ENCODE measurements around the gene NMD3.
"Not testable (repeated sequence)": the region's sequence is repeated elsewhere in the genome, so short reads cannot be mapped to it uniquely, and the experiment has no call there.

NMD3 gene

DNA sequence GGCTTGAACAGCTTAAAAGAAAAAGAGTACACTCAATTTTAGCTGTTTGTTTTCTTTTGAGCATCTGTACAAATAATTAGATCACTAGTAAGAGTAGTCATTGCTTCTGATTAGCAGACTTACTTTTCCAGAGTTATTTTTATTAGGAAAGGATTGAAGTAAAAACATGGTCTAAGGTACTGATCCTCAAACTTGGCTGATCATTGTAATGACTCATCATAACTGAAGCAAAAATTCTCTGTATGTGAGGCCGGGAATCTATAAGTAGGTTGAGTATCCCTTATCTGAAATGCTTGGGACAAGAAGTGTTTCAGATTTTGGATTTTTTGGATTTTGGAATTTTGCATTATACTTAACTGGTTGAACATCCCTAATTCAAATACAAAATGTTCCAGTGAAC, 12.4 kb downstream of the NMD3 start:
- no peak for DNase-seq

GRCh38 chr3:161236240-161236639, 15.1 kb downstream of the NMD3 start:
- DNase-seq, result no peak

DNA sequence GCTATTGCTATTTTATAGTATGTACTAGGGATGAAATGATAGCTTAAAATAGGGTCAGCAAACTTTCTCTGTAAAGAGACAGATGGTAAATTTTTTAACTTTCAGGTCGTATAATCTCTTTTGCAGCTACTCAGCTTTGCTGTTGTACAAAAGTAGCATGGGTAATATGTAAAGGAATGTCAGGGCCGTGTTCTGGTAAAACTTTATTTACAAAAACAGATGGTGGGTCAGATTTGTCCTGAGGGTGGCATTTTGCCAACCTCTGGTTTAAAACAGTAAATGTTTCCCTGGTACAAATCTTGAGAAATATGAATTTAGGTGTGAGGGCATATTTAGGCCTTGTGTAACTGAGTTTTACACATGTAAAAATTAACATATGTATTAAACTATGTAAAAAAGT, 18.6 kb downstream of the NMD3 start:
- no peak for DNase-seq

DNA sequence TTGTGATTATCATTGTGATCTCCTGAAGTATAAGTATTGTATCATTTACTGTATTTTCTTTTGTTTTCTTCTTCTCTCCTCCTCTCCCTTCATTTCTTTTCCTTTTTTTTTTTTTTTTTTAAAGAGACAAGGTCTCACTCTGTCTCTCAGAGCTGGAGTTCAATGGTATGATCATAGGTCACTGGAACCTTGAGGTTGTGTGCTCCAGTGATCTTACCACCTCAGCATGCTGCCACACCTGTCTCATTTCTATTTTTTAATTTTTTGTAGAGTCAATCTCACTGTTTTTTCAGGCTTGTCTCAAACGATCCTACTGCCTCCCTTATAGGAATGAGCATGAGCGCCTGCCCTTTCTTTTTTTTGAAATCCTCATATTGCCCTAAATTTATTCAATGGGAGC, 23.4 kb downstream of the NMD3 start:
- DNase-seq, result no peak

DNA sequence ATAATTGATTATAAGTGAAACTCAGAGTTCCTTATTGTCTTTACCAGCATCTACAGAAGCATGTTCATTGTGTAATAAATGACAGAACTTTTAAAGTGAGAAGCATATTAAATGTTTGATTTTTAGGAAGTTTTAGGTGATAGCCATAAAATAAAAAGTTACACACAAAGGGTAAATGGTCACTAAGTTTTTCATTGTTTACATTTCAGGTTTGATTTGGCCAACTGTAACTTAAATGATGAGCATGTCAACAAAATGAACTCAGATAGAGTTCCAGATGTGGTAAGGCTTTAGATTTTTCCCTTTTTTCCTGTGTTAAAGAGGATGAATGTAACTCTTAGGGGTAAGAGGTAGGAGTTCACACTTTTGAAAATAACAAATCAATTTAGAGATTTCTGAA, 25.9 kb downstream of the NMD3 start:
- no peak for DNase-seq

DNA sequence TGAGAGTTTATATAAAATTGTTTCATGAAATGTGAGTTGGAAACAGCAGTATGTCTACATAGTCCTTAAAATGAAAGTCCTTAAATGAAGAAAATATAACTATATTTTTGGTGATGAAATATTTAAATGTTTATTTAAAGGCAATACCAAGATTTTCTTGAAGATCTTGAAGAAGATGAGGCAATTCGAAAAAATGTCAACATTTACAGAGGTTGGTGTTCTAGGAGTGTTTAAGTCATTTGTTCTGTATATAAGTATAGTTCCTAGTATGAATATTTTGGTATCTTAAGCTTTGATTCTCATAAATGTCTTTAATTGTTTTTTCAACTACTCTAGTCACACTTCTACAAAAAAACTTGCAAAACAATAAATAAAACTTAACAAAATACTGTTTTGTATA, 29.0 kb downstream of the NMD3 start:
- no peak for DNase-seq

- no peak for DNase-seq
Measured at GRCh38 chr3:161251716-161252115, 30.6 kb downstream of the NMD3 start.

DNA sequence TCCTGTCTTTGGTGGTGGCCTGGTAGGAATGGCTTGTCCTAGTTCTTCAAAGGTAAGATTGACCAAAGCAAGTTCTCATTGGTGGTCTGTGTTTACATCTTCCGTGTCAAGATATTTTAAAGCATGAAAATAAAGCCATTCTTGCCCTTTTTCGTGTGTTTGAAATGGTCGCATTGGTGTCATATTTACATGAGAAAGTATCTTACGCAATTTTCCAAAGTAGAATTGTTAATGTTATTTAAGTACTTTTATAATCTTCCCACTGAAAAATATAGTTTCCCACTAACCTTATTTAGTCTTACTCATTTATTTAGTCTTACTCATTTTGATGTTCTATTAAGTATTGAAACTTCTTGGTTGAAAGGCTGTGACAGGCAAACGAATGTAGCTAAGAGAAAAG, 31.0 kb downstream of the NMD3 start:
- DNase-seq, result no peak

DNA sequence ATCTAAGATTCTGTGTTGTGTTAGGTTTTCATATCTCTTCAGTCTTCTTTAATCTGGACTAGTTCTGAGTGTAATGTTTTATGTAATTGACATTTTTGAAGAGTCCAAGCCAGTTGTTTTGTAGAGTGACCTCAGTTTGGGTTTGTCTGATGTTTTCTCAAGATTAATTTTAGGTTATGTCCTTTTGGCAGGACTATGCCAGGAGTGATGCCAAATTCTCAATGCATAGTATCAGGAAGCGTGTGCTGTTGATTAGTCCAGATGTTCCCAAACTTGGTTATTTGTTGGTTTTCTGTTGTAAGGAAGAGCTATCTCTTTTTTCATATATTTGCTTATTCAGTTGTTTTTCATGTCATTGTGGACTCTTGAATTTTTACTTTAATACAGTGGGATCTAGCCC, 32.6 kb downstream of the NMD3 start:
- no peak for DNase-seq

- DNase-seq, result no peak
Measured at GRCh38 chr3:161254861-161255260, 33.8 kb downstream of the NMD3 start.

DNA sequence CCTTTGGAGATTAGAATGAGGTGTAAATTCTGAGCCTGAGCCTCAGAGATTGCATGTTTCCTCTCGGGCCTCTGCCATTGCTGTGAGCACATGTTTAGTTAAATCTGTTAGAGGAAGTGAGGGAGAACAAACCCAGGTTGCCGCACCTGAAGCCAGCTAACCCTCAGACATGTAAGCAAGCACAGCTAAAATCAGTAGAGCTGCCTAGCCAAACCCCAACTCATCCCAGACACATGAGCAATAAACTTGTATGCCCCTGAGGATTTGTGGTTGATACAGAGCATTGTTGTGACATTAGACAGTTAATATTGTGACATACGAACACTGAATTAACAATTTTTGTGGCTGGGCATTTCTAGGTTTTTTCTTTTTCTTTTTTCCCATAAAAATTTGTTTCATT, 41.9 kb downstream of the NMD3 start:
- DNase-seq, result no peak

DNA sequence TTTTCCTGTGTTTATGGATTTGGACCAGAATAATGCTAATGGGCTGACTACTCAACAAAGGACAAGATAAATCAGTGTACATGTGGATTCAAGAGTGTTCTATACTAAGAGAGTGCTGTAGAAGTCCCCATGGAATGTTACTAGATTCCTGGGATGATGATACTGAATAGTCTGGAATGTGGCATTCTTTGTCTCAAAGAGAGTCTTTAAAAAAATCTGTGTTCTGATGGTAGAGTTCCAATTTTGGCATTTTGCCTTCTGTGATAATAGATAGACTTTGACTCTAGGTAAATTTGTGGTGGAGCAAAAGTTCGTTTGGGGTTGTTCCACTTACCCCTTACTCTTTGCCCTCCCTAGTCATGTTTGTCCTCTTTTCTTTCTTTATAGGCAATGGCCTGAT, 43.7 kb downstream of the NMD3 start:
- DNase-seq, result no peak

GRCh38 chr3:161265916-161266571, 44.9 kb downstream of the NMD3 start:
- no peak for DNase-seq

- DNase-seq, result peak; percentile 55
Measured at GRCh38 chr3:161266731-161267150, 45.6 kb downstream of the NMD3 start.

- no peak for DNase-seq
Measured at GRCh38 chr3:161267646-161268045, 46.5 kb downstream of the NMD3 start.

DNA sequence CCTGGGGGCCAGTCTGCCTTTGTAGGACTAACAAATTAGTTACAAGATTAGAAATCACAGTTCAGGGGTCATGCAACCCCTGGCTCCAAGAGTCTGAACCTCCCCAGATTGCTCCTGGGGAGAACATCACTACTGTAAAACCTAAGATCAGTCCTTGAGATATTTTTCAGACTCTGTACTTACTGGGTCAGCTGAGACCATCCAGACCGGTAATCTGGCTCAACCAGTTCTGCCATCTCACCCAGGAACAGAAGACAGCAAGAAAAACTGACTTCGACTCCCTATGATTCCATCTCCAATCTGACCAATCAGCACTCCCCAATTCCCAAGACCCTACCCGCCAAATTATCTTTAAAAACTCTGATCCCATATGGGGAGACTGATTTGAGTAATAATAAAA, 47.5 kb downstream of the NMD3 start:
- DNase-seq, result no peak

DNA sequence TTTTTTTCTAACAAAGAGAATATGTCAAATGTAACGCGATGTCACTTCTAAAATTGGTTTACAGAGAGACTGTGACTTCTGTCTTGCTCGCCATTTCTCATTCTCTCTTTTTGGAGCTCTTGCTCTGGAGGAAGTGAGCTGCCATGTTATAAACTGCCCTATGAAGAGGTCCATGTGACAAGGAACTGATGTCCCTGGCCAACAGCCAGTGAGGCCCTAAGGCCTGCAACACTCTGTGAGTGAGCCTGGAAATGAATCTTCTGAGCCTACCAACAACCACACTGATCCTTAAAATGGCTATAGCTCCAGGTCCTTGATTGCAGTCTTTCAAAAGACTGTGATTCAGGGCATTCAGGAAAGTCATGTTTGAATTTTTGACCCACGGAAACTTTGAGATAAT, 49.9 kb downstream of the NMD3 start:
- peak; percentile 9 for DNase-seq

GRCh38 chr3:161271646-161272045, 50.5 kb downstream of the NMD3 start:
- no peak for DNase-seq

- DNase-seq, result peak; percentile 9
Measured at GRCh38 chr3:161272524-161272923, 51.4 kb downstream of the NMD3 start.

DNA sequence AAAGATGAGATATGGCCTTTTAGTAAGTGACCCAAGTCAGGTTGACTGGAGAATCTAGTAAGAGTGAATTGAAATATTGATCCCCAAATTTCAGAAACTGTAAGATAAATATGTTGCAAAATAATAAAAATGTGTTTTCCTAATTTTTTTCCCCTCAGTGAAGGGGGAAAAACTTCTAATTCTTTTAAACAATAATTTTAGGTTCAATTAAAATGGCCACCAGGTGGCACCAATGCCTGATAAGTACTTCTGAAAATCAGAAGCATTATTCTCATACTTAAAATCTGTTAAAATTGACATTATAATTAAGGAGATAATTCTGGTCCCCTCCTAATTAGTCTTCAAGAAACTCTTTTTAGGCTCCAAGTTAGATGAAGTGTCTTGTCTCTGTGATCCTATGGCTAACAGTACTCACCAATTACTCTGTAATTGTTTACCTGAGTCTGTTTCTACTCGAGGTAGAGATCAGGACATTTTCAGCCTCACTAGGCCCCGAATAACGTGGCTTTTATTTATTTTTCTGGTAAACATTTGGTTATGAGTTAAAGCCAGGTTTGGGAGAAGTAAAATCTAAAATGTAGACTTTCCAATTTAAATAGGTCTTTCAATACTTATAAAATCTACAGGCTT, 52.6 kb downstream of the NMD3 start:
- DNase-seq, result peak; percentile 61

DNA sequence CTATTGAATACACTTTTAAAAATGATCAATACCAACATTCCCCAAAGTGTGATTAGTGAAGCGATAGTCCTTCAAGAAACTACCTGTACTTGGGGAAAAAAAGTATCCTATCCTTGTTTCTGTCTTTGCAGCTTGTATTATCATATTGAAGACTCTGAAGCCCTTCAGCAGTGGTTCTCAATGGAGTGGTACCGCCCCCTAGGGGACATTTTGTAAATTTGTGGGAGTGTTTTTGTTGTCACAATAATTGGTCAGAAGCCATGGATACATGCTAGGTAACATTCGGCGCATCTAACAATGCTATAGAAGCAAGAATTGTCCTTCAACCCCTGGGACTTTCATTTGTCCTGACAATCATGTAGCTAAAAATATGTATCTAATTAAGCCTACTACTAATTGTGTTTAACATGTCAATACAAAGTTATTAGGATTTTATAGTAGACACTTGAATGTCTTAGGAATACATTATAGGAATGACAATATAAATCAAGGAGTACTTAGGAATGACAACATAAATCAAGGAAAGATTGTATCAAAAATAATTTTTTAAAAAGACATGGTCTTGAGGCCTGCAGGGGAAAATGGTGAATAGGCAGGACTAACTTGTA, 53.7 kb downstream of the NMD3 start:
- peak; percentile 63 for DNase-seq

DNA sequence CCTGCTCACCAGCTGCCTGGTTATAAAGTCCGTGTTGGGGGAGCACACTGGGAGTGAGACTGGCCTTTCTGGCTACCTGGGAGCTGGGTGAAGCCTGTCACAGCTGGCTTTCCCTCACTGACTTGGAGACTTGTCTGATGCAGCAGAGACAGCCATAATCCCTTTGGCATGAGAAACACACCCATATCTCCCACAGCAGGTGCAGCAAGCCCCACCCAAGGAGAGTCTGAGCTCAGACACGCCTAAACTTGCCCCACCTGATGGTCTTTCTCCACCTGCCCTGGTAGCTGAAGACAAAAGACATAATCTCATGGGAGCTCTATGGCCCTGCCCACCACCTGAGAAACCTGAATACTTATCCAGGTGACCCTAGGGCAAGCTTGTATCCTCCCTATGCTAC, 54.8 kb downstream of the NMD3 start:
- DNase-seq, result peak; percentile 94

DNA sequence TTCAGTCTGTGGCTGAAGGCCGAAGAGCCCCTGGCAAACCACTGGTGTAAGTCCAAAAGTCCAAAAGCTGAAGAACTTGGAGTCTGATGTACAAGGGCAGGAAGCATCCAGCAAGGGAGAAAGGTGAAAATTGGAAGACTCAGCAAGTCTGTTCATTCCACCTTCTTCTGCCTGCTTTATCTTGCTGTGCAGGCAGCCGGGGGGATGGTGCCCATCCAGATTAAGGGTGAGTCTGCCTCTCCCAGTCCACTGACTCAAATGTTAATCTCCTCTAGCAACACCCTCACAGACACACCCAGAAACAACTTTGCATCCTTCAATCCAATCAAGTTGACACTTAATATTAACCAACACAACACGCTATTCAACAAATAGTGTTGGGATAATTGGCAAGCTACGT, 61.3 kb downstream of the NMD3 start:
- not testable (repeated sequence) for DNase-seq

DNA sequence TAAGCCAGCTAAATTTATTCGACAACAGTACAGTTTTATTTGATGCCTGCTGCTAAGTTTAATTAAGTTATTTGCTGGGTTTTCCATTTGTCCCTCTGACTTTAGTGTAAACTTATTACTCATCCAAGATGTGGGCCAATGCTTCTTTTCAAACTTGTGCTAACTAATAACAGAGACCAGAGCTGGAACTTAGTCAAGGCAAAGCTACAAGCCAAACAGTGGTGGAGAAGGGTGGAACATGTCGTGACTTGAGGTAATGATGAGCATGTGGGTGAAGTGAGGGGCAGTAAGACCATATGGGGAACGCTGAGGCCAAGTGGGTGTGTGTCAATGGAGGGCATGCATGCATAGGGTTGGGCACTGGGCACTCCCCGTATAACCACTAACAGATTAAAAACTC, 63.9 kb downstream of the NMD3 start:
- no peak for DNase-seq

GRCh38 chr3:161289174-161289573, 68.1 kb downstream of the NMD3 start:
- DNase-seq, result no peak
